ENCODE results near the gene CDK13. TPM values are rescaled to one million over a fixed set of nuclear protein-coding genes. Genes with fewer than 3 reads are reported as not detected.
A peak's percentile ranks its signal among the peaks of the same experiment; 100 is the strongest.
"Not testable (repeated sequence)": the region's sequence is repeated elsewhere in the genome, so short reads cannot be mapped to it uniquely, and the experiment has no call there.

The CDK13 gene
- total RNA-seq, 1 donor from 2014 or later, result 161 TPM

- no peak for DNase-seq
Measured at GRCh38 chr7:40102897-40103296, 152.8 kb downstream of the CDK13 start.

- DNase-seq, result no peak
Measured at GRCh38 chr7:40105879-40106473, 155.9 kb downstream of the CDK13 start.

- DNase-seq, result no peak
Measured at GRCh38 chr7:40115936-40116335, 165.9 kb downstream of the CDK13 start.

GRCh38 chr7:40117199-40117598 lies 167.1 kb downstream of the CDK13 start:
- DNase-seq, result not testable (repeated sequence)

- not testable (repeated sequence) for DNase-seq
Measured at GRCh38 chr7:40118201-40118600, 168.1 kb downstream of the CDK13 start.

- no peak for DNase-seq
Measured at GRCh38 chr7:40120020-40120419, 170.0 kb downstream of the CDK13 start.

GRCh38 chr7:40122100-40122939 lies 172.3 kb downstream of the CDK13 start:
- not testable (repeated sequence) for DNase-seq

GRCh38 chr7:40122940-40123254 lies 172.8 kb downstream of the CDK13 start:
- no peak for DNase-seq

GRCh38 chr7:40133561-40134427 lies 183.7 kb downstream of the CDK13 start:
- DNase-seq, result no peak

- peak; percentile 91 for DNase-seq
Measured at GRCh38 chr7:40134428-40135316, 184.6 kb downstream of the CDK13 start, which contains the start of the genes MPLKIP and SUGCT. Gene MPLKIP, minus strand, starts transcription at chr7:40134622. Its CDS starts 55 bp downstream, at chr7:40134567. Gene SUGCT, plus strand, starts transcription at chr7:40135005.

GRCh38 chr7:40135317-40135610 lies 185.2 kb downstream of the CDK13 start:
- DNase-seq, result no peak

- DNase-seq, result no peak
Measured at GRCh38 chr7:40137563-40137962, 187.5 kb downstream of the CDK13 start.

GRCh38 chr7:40138973-40139372 lies 188.9 kb downstream of the CDK13 start:
- DNase-seq, result no peak

GRCh38 chr7:40139891-40140290 lies 189.8 kb downstream of the CDK13 start:
- not testable (repeated sequence) for DNase-seq

- not testable (repeated sequence) for DNase-seq
Measured at GRCh38 chr7:40141916-40142315, 191.9 kb downstream of the CDK13 start.

- not testable (repeated sequence) for DNase-seq
Measured at GRCh38 chr7:40145596-40146130, 195.6 kb downstream of the CDK13 start.

- DNase-seq, result no peak
Measured at GRCh38 chr7:40147371-40148246, 197.6 kb downstream of the CDK13 start.

GRCh38 chr7:40148247-40148580 lies 198.2 kb downstream of the CDK13 start:
- not testable (repeated sequence) for DNase-seq

- no peak for DNase-seq
Measured at GRCh38 chr7:40148671-40149070, 198.6 kb downstream of the CDK13 start.

Data from occipital lobe (tissue), 2 donors.